ENCODE results near the gene SMG5. TPM values are rescaled to one million over a fixed set of nuclear protein-coding genes. Genes with fewer than 3 reads are reported as not detected.

The SMG5 gene
- total RNA-seq, 1 experiment from 2014 or later, result 103 TPM

GRCh38 chr1:156268336-156268735 lies 14.3 kb downstream of the SMG5 start:
- no peak overlapping the region for H2AFZ ChIP-seq (ENCODE audit: low read length)
- peaks cover 66 to 95% (median 81%) of the 10 kb centered on the region in 3 experiments for H3K36me3 Mint-ChIP-seq (ENCODE audit: insufficient read depth in 1 of 3, low read depth in 3 of 3)

More at GRCh38 chr1:156268336-156268735, 14.3 kb downstream of the SMG5 start:
- no peak overlapping the region for H3K14ac ChIP-seq (ENCODE audit: insufficient read depth, low read length)
- H3K9me3 Mint-ChIP-seq, result no peaks in the 10 kb centered on the region
- no peak overlapping the region for H3K4ac ChIP-seq (ENCODE audit: low read depth, low read length)
- DNase-seq, result no peak
- no peak overlapping the region for H3K9ac ChIP-seq (ENCODE audit: extremely low read depth, insufficient read length, low read length)
- WGBS (ENCODE audit: extremely low coverage, insufficient read length, low lambda C conversion rate), result no CpG with 5 or more reads among the region's 4 CpGs
- no peak overlapping the region for H4K91ac ChIP-seq (ENCODE audit: insufficient read length, low read depth, low read length)
- H3K4me3 Mint-ChIP-seq, result no peak overlapping the region
- no peak overlapping the region for H3K23ac ChIP-seq (ENCODE audit: insufficient read length, low read depth, low read length)
- H2BK15ac ChIP-seq (ENCODE audit: low read depth, low read length), result no peak overlapping the region
- no peak overlapping the region for H3K27ac Mint-ChIP-seq
- H4K8ac ChIP-seq (replicated peaks; ENCODE audit: insufficient read length, low read depth, low read length), result no peak overlapping the region
- no peaks in the 10 kb centered on the region for H3K27me3 Mint-ChIP-seq (ENCODE audit: low read depth)
- H2BK120ac ChIP-seq (ENCODE audit: low read depth, low read length, poor library complexity, severe bottlenecking), result no peak overlapping the region
- no peak overlapping the region for H2BK12ac ChIP-seq (ENCODE audit: insufficient read length, low read depth, low read length)
- H3K56ac ChIP-seq (ENCODE audit: insufficient read length, low read depth, low read length), result no peak overlapping the region
- H3K27ac ChIP-seq (ENCODE audit: insufficient read length, low read depth, low read length), result no peak overlapping the region
- H4K20me1 ChIP-seq (ENCODE audit: control insufficient read depth, insufficient read depth, insufficient read length), result no peaks in the 10 kb centered on the region
- no peak overlapping the region for H3K4me2 ChIP-seq (ENCODE audit: insufficient read depth, insufficient read length, low read length)
- no peaks in the 10 kb centered on the region for H3K27me3 ChIP-seq (ENCODE audit: insufficient read depth, low read length)
- H4K5ac ChIP-seq (ENCODE audit: insufficient read length, low read depth, low read length), result no peak overlapping the region
- H3K18ac ChIP-seq (ENCODE audit: insufficient read length, low read depth, low read length), result no peak overlapping the region
- no peaks in the 10 kb centered on the region for H3K4me1 ChIP-seq (ENCODE audit: insufficient read depth, low read length)
- no peaks in the 10 kb centered on the region for H3K9me3 ChIP-seq (ENCODE audit: control insufficient read depth, low read depth, low read length)
- TF ChIP-seq CTCF (conservative IDR thresholded peaks at IDR 0.05), result no peak
- no peaks in the 10 kb centered on the region for H3K79me1 ChIP-seq (ENCODE audit: insufficient read depth, low read depth, low read length, poor library complexity, severe bottlenecking)
- no peak overlapping the region for H3T11ph ChIP-seq (ENCODE audit: low read length)
- no peak overlapping the region for H2AK5ac ChIP-seq (ENCODE audit: insufficient read length, low read length)
- H2BK5ac ChIP-seq (ENCODE audit: insufficient read length, low read length), result no peak overlapping the region
- no peaks in the 10 kb centered on the region for H3K23me2 ChIP-seq (ENCODE audit: insufficient read length, low read depth, low read length, poor library complexity, severe bottlenecking)
- H3K79me2 ChIP-seq (ENCODE audit: insufficient read depth, low read length), result no peaks in the 10 kb centered on the region
- no peaks in the 10 kb centered on the region for H3K4me1 Mint-ChIP-seq
- H2BK20ac ChIP-seq (ENCODE audit: low read depth, low read length, poor library complexity, severe bottlenecking), result no peak overlapping the region
